ENCODE measurements around the gene GHDC. TPM values are rescaled to one million over a fixed set of nuclear protein-coding genes. Genes with fewer than 3 reads are reported as not detected.
A peak's percentile ranks its signal among the peaks of the same experiment; 100 is the strongest.

Gene GHDC
- total RNA-seq, 1 experiment from 2014 or later: 8.5 TPM

DNA sequence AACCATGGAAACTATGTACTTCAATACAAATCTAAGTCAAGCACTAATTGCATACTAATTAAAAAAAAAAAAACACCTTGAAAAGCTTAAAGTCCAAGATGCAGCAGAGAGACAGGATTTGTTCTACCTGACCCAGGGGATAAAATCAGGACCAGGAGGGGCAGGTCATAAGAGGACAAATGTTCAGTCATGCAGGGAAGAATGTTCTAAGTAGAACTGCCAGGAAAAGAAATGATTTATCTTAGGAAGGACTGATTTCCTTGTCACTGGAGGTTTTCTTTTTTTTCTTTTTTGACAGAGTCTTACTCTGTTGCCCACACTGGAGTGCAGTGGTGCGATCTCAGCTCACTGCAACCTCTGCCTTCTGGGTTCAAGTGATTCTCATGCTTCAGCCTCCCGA is 9.1 kb upstream of the GHDC start:
- H3K4me1 ChIP-seq (ENCODE audit: insufficient read depth, low read length): no peaks in the 10 kb centered on the region
- H2AK5ac ChIP-seq (ENCODE audit: insufficient read length, low read length): no peak overlapping the region
- Mint-ChIP-seq H3K9me3 (no peaks in the 10 kb centered on the region), H3K36me3 (ENCODE audit: insufficient read depth in 1 of 3, low read depth in 3 of 3) (peaks cover 12 to 56% (median 53%) of the 10 kb centered on the region in 3 experiments; a peak in 6 of 7 replicates), H3K27me3 (ENCODE audit: low read depth) (no peaks in the 10 kb centered on the region), H3K4me3 (no peak overlapping the region; a peak in 1 of 5 replicates), H3K27ac (peak overlapping the region in 1 of 3 experiments; percentile 20; a peak in 2 of 7 replicates), H3K4me1 (peaks cover 0 to 3% of the 10 kb centered on the region in 2 experiments; a peak in 2 of 4 replicates)
- no peak overlapping the region for H3K9ac ChIP-seq (ENCODE audit: extremely low read depth, insufficient read length, low read length)
- H4K20me1 ChIP-seq (ENCODE audit: control insufficient read depth, insufficient read depth, insufficient read length): no peaks in the 10 kb centered on the region
- H4K8ac ChIP-seq (replicated peaks; ENCODE audit: insufficient read length, low read depth, low read length): no peak overlapping the region
- no peak overlapping the region for H3K14ac ChIP-seq (ENCODE audit: insufficient read depth, low read length)
- H2BK15ac ChIP-seq (ENCODE audit: low read depth, low read length): no peak overlapping the region
- no peak overlapping the region for H2AFZ ChIP-seq (ENCODE audit: low read length)
- H2BK120ac ChIP-seq (ENCODE audit: low read depth, low read length, poor library complexity, severe bottlenecking): no peak overlapping the region
- no peak for DNase-seq
- H3K4ac ChIP-seq (ENCODE audit: low read depth, low read length): no peak overlapping the region
- H3K56ac ChIP-seq (ENCODE audit: insufficient read length, low read depth, low read length): no peak overlapping the region
- no peaks in the 10 kb centered on the region for H3K23me2 ChIP-seq (ENCODE audit: insufficient read length, low read depth, low read length, poor library complexity, severe bottlenecking)
- H2BK20ac ChIP-seq (ENCODE audit: low read depth, low read length, poor library complexity, severe bottlenecking): no peak overlapping the region
- H3K18ac ChIP-seq (ENCODE audit: insufficient read length, low read depth, low read length): no peak overlapping the region
- H3K27ac ChIP-seq (ENCODE audit: insufficient read length, low read depth, low read length): no peak overlapping the region
- no peaks in the 10 kb centered on the region for H3K79me1 ChIP-seq (ENCODE audit: insufficient read depth, low read depth, low read length, poor library complexity, severe bottlenecking)
- H3K9me3 ChIP-seq (ENCODE audit: control insufficient read depth, low read depth, low read length): no peaks in the 10 kb centered on the region
- no peak overlapping the region for H4K91ac ChIP-seq (ENCODE audit: insufficient read length, low read depth, low read length)
- H3K4me2 ChIP-seq (ENCODE audit: insufficient read depth, insufficient read length, low read length): no peak overlapping the region
- TF ChIP-seq, protein P1, sequence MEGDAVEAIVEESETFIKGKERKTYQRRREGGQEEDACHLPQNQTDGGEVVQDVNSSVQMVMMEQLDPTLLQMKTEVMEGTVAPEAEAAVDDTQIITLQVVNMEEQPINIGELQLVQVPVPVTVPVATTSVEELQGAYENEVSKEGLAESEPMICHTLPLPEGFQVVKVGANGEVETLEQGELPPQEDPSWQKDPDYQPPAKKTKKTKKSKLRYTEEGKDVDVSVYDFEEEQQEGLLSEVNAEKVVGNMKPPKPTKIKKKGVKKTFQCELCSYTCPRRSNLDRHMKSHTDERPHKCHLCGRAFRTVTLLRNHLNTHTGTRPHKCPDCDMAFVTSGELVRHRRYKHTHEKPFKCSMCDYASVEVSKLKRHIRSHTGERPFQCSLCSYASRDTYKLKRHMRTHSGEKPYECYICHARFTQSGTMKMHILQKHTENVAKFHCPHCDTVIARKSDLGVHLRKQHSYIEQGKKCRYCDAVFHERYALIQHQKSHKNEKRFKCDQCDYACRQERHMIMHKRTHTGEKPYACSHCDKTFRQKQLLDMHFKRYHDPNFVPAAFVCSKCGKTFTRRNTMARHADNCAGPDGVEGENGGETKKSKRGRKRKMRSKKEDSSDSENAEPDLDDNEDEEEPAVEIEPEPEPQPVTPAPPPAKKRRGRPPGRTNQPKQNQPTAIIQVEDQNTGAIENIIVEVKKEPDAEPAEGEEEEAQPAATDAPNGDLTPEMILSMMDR (conservative IDR thresholded peaks at IDR 0.05): no peak
- WGBS (ENCODE audit: extremely low coverage, insufficient read length, low lambda C conversion rate): no CpG with 5 or more reads among the region's 2 CpGs
- H2BK5ac ChIP-seq (ENCODE audit: insufficient read length, low read length): no peak overlapping the region
- H3K27me3 ChIP-seq (ENCODE audit: insufficient read depth, low read length): no peaks in the 10 kb centered on the region
- H2BK12ac ChIP-seq (ENCODE audit: insufficient read length, low read depth, low read length): no peak overlapping the region
- H3K79me2 ChIP-seq (ENCODE audit: insufficient read depth, low read length): no peaks in the 10 kb centered on the region
- H4K5ac ChIP-seq (ENCODE audit: insufficient read length, low read depth, low read length): no peak overlapping the region
- no peak overlapping the region for H3T11ph ChIP-seq (ENCODE audit: low read length)
- H3K23ac ChIP-seq (ENCODE audit: insufficient read length, low read depth, low read length): no peak overlapping the region
